ENCODE measurements around the gene MPC1L.

Gene MPC1L

DNA sequence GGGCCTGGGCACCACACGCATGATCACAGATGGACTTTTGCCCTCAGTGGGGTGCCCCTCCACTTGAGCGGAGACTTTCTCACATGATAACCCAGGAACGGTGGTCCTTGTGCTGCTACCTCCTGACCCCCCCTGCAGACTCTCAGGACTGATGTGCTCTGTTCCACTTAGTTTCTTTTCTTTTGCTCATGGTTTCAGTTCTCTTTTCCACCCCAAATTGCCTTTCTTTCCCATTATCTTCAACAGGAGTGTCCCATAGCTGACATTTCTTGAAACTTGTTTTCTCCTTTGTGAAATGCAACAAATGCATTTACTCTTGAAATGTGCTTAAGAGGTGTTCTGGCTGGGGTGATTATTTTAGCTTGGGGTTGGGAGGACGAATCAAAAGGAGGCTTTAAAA is 9.0 kb downstream of the MPC1L start:
- no peak for DNase-seq

DNA sequence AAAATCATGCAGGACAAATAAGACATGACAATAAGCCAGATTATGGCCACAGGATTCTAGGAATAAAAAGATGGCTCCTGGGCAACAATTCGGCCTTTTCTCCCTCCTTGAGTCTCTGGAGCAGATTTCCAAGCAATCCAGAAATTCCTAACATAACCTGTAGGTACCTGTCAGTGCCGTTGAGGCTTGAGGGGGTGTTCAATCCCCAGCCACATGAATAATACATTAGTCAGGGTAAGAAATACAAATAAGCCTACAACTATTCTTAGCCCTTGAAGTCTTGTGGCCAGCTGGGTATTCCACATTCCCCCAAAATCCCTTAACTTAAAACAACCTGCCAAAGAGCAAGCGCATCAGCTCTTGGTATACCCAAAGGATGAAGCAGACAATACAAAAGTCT is 14.5 kb downstream of the MPC1L start:
- DNase-seq: no peak

DNA sequence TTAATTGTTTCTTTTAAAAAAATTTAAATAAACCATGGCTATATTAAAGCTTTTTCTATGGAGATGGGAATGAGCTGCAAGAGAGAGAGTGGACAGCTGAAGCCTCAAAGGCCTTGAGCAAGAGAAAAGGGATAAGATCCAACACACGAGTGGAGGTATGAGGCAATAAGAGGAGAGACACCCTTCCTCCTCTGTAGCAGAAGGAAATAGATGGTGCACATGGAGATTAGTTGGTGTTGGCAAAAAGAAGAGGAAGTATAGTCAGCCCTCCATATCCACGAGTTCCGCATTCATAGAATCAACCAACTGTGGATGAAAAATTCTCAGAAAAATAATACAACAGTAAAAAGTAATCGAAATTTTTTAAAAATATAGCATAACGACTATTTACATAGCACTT is 20.9 kb downstream of the MPC1L start:
- no peak for DNase-seq

DNA sequence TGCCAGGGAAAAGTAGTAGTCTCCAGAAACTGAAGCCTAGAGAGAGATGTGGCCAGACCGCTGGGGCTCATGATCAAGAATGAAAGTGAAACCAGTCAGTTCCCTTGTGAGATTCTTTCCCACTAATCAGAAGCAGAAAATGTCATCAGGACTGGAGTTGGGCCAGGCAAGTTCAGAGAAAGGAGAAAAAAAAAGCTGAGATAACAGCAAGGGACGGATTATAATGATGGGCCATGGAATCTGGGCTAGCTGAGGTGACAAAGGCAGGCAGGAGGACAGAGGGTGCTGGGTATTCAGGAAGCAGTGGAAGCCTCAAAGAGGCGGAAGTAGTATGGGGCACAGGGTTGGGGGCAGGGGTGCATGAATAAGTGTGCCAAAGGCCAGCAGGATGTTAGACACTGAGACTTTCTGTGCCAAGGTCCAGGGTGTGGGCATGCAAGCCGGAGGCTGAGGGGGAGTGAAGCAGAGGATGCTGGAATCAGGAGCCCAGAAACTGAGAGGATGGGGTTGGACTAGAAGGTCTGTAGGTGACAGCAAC is 21.7 kb downstream of the MPC1L start:
- peak; percentile 42 for DNase-seq

DNA sequence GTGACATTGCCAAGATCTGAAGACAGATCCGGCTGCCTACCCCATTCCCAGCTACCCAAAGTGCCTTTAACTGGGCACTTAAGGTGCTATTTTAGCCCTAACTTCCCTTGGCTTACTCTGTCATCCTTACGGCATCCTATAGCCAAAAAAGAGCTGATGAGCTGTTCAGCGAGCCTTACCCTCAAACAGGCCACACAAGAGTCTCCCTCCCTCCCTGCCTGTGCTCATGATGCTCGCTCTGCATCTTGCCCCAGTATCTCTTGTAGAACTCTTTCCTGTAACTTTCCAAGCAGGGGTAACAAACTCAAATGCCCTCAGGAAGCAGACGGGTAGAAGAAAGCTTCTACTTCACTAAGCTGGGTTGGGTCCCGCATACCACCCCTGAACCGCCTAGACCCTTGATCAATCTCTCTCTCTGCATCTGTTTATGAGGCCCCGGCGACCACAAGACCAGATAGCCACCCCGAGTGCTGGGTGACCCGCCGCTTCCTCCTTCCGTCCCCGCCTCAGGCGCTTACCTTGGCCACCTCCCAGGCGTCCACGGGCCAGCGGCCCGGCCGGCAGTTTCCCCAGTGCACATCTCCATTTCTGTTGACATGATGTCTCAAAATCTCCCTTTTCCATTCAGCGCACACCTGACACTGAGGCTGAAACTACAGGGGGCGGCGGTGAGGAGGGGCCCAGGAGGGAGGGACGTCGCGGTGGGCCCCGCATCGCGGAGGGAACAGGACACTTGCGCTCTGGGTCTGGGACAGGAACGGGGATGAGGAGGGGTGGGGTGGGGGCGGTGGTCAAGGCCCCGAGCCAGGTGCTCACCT is 23.5 kb downstream of the MPC1L start:
- DNase-seq: no peak

DNA sequence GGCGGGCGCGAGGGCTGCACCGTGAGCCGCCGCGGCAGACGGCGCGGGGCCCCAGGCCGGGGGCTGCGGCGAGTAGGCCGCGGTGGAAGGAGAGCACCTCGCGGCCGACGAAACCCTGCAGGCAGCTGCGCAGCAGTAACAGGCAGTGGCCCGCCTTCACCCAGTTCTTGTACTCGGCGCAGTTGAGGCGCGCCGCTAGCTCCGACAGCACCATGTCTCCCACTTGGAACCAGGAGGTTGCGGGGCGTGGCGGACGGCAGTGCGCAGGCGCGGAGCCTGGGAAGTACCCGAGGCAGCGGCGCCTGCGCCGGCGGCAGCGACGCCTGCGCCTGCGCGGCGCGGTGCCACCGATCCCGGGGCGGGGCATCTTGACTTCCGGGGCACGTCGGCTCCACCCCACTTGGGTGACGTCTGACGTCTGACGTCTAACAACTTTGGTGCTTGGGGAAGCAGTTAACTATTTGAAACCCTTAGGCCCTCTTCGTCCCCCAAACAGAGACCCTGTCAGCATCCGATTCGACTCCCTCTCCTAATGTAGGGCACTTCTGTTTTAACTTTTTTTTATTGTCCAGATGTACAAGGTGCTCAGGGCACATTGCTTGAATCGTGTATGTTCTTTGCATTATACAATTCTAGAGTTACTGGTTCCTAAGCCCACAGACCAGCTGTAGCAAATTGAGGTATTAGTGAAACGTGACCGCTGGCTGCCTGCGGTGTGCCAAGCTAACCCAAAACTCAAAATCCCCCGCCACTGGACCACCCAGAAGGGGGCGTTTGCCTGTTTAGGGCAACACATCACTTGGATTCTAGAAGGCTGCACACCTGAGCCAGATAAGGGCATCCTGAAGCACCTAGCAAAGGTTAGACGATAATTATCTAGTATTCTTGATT is 24.3 kb downstream of the MPC1L start, which contains the start of gene CXorf38:
TSS of gene CXorf38 (minus strand) at position 255 of the 891 bp plus-strand sequence. CDS start at position 214, 41 bp downstream.
- DNase-seq: peak; percentile 88

DNA sequence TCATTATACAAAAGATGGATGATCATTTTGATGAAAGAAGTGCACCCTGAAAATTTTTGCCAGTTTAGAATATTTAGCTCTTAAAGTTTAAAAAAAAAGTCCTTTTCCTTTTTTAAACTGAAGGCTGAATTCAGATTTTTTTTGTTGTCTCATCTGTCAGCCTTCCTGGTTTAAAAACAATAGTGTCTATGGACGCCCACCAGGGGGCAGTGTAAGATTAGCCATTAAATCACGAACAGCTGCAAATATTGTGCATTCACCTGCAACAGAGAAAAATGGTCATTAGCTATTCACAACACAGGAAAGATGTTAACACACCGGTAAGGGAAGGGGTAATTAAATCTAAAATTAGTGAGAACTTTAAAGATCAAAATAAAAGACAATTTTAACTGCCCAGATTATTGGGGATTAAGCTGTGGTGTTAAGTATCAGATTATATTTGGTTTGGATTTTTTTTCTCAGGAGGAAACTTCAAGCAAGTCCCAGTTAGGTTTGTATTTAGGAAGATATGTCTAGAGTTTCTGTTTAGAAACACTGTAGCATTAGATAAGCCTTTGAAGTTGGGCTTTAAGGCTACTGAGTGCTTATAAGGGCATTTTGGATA is 28.5 kb downstream of the MPC1L start:
- DNase-seq: peak; percentile 70

DNA sequence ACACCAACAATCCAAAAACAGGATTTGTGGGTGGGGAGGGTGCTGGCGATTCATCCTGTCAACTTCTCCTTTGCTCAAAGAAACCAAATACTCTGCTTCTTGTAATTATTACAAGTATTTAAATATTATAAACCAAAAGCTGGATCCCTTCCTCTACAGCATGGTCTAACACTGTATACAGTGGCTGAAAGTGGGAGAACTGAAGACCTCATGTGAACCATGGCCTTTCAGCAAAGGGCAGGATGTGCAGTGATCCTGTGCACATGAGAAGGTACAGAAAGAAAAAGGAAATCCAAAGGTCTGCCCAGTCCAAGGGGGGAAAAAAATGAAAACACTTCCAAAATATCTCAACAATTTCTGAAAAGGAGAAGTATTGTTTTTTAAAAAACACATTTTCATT is 29.4 kb downstream of the MPC1L start:
- DNase-seq: no peak

DNA sequence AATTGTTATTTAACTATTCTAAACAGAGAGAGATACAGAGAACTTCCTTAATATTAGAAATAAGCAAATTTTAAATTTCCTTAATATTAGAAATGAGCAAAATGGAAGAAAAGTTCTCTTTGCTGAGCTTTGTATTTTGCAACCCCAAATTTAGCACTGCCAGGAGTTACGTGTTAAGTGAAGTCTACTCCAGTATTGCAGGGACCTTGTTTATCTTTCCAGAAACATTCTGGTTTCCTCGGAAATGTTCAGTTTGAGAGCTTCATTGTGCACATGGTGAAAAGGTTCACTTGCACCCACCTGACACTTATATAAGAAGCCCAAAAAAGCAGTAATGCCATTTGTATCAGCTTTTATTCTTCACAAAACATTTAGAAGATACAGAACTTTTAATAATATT is 30.3 kb downstream of the MPC1L start:
- no peak for DNase-seq

DNA sequence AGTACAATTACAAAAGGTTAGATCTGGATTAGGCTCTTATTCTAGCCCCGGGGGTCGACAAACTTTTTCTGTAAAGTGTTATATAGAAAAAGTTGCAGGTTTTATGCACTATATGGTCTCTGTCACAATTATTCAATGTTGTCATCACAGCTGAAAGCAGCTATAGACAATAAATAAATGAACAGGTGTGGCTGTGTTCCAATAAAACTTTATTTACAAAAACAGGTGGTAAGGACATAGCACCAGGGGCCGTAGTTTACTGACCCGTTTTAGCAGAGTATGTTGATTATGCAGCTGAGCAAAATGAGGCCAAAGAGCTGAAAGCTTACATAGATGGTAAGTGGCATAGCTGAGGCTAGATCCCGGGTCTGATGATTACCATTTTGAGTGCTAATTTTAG is 37.2 kb downstream of the MPC1L start:
- DNase-seq: no peak

DNA sequence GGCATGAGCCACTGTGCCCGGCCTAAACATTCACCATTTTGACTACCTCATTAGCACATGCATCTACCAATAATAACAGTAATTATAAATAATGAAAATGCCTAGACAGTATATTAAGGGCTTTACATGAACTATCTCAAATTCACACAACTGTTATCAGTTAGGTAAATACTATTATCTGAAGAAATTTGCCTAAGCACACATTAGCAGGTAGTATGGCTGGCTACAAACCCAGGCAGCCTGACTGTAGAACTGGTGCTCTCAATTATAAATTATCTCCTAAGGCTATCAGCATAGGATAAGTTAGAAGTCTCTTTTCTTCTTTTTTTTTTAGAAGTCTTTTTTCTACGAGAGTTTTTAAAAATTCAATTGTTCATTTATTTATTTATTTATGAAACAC is 38.3 kb downstream of the MPC1L start:
- no peak for DNase-seq

DNA sequence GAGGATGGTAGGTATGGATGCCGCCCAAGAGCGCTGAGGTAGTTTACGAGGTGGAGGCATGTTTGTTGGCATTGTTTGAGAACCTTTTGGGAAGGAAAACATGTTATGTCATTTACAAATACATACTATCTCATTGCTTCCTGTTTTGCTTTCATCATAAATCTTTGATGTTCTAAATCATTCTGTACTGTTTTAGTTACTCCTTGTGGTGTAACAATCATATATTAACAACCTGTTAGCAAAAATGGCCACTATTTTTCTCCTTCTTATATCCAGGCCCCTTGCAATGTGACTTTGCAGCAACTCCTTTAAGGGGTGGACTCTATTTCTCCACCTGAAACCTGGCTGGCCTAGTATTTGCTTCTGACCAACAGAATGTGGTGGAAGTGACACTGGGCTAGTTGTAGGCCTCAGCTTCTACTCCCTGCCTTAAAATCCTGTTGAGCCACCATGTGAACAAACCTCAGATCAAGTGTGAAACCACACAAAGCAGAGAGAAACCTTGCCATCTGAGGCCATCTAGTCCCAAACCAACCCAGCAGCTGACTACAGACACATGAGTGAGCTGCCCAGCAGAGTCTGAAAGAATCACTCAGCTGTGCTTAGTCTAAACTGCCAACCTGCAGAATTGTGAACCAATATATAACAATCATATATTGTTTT is 40.0 kb downstream of the MPC1L start:
- peak; percentile 2 for DNase-seq

DNA sequence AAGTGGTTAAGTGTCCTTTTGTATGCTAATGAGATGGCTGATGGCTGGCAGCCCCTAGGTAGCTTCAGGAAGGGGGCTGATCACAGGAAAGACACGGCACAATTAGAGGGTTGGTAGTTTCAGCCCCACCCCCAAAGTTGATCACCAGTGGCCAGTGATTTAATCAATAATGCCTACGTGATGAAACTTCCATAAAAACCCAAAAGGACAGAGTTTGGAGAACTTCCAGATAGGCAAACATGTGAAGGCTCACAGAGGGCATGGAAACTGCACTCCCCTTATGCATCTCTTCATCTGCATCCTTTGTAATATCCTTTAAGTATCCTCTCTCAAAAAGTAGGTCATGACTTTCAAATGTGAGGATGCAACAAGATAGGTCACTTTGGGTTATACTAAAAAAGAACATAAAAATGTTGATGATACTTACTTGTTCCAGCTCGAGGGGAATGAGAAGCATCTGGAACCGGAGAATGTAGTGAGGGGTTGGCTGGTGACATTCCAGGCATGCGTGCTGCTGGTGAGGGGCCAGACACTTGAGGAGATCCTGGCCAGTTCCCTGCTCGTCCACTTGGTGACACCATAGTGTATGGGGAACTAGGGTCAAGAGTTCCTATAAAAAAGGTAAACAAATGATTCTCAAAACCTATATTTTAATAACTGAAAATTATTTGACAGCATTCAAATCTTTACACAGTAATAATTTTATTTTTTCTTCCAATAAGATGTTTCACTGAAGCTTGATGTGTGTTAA is 40.8 kb downstream of the MPC1L start:
- DNase-seq: no peak

DNA sequence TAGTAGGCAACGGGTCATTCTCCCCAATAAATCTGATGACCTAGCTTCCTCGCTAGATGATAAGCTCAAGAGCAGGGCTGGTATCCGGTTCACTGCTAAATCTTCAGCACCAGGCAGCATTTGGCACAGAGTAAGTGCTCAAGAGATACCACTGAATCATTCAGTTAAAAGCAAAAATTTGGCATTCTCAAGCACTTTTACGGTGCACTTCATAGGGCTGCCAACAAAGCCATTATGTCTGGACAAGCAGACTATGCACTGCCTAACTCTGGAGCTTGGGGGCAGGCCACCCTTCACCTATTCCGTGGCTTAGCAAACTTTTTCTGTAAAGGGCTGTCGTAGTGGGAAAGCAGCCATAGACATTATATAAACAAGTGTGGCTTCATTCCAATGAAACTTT is 47.9 kb downstream of the MPC1L start:
- no peak for DNase-seq

All from CD4-positive, alpha-beta T cell treated with Interleukin-4 for 4 hours (primary cell).